Gastrocnemius medialis (tissue), 4 donors: Measurements from ENCODE around the gene PBX1. TPM values are rescaled to one million over a fixed set of nuclear protein-coding genes. Genes with fewer than 3 reads are reported as not detected.

Experiments
- ATAC-seq, 2 donors: fragments of 150-250 bp; one replicate each; pipeline ENCODE4 v1.9.1; 2016
- DNase-seq, 2 donors: peaks; one replicate each; pipeline ENCODE4 v3.0.0-alpha.2; 2019
- H3K27ac ChIP-seq, 4 donors: fragments of 200-600 bp; sonication (generic); 1 replicate in 1 of 4; 2 replicates in 3 of 4; pipeline ENCODE4 v1.5.1; 2016 to 2018; ENCODE audit warnings: mild to moderate bottlenecking in 2 of 4, moderate library complexity in 1 of 4
- H3K27me3 ChIP-seq, 3 donors: fragments of 200-600 bp; sonication (generic) in 2 of 3; 1 replicate in 1 of 3; 2 replicates in 2 of 3; pipeline versions ENCODE4 v1.5.1 to v1.6.0; 2016 to 2019; ENCODE audit warnings: mild to moderate bottlenecking in 1 of 3, moderate library complexity in 1 of 3
- H3K36me3 ChIP-seq, 2 donors: fragments of 200-600 bp; sonication (generic) in 1 of 2; one replicate each; pipeline ENCODE4 v1.5.1; 2017 to 2018
- H3K4me1 ChIP-seq, 2 donors: fragments of 200-600 bp; sonication (generic) in 1 of 2; one replicate each; pipeline ENCODE4 v1.5.1; 2016 to 2017; ENCODE audit warnings: mild to moderate bottlenecking in 2 of 2
- H3K4me3 ChIP-seq, 4 donors: fragments of 200-600 bp; sonication (generic) in 3 of 4; 1 replicate in 1 of 4; 2 replicates in 3 of 4; pipeline ENCODE4 v1.5.1; 2016 to 2019; ENCODE audit warnings: mild to moderate bottlenecking in 2 of 4
- H3K9me3 ChIP-seq, 3 donors: fragments of 200-600 bp; sonication (generic) in 2 of 3; 1 replicate in 1 of 3; 2 replicates in 2 of 3; pipeline ENCODE4 v1.5.1; 2016 to 2019
- POLR2A ChIP-seq, 2 donors: fragments of 450-650 bp; IDR thresholded peaks; one replicate each; pipeline ENCODE4 v1.6.1; 2017; ENCODE audit warnings: antibody characterized with exemption in 2 of 2, mild to moderate bottlenecking in 2 of 2, moderate library complexity in 2 of 2
- in situ Hi-C, 4 donors: fragments of 200-750 bp; cut with MboI; loops; one replicate each; pipeline versions ENCODE4 v1.15.0 to v1.8.0; 2017; ENCODE audit warnings: low sequenced_read_pairs in 4 of 4
- intact Hi-C: fragments of 100-400 bp; cut with DNase I; formaldehyde crosslinking; loops from one replicate; pipeline ENCODE4 v1.15.1; 2023; ENCODE audit warnings: low total_unique reads
- total RNA-seq, 4 donors: library from RNA; depleted of rRNA; stranded (reverse); fragments of >200 nt; gene quantifications; one replicate each; pipeline versions ENCODE4 v1.1.0 to v1.2.3, GENCODE V29; 2016
- TF ChIP-seq, protein P1 (sequence below), 5 experiments: fragments of 450-650 bp in 3 of 5; fragments of 200-600 bp in 2 of 5; sonication (generic) in 2 of 5; IDR thresholded peaks in 4 of 5; conservative IDR thresholded peaks in 1 of 5; 1 replicate in 4 of 5; 2 replicates in 1 of 5; pipeline ENCODE4 v1.5.1; 2016 to 2019; ENCODE audit warnings: antibody characterized with exemption in 5 of 5, mild to moderate bottlenecking in 3 of 5, moderate library complexity in 3 of 5

Gene PBX1
- total RNA-seq, 4 donors from 2014 or later = 21.7 to 36.5 (median 29.0) TPM

DNA sequence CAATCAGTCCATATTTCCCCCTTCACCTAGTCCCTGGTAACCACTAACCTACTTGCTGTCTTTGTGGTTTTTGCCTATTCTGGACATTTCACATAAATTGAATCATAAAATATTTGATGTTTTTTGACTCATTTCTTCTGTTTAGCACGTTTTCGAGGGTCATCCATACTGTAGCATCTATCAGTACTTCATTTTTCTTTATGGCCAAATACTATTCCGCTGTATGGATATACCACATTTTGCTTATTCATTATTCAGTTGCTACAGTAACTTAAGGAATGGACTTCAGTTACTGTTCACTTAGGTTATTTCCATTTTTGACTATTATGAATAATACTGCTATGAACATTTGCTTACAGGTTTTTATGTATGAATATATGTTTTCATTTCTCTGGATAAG is 12.3 kb downstream of the PBX1 start:
- in situ Hi-C loops = no loop called here
- Histone ChIP-seq H3K4me3 (no peak overlapping the region), H3K27ac (no peak overlapping the region), H3K27me3 (no peaks in the 10 kb centered on the region), H3K9me3 (no peaks in the 10 kb centered on the region), H3K4me1 (peaks cover 26 to 57% of the 10 kb centered on the region in 2 donors), H3K36me3 (no peaks in the 10 kb centered on the region)
- ATAC-seq (no peak), DNase-seq (no peak)
- TF ChIP-seq, protein P1, sequence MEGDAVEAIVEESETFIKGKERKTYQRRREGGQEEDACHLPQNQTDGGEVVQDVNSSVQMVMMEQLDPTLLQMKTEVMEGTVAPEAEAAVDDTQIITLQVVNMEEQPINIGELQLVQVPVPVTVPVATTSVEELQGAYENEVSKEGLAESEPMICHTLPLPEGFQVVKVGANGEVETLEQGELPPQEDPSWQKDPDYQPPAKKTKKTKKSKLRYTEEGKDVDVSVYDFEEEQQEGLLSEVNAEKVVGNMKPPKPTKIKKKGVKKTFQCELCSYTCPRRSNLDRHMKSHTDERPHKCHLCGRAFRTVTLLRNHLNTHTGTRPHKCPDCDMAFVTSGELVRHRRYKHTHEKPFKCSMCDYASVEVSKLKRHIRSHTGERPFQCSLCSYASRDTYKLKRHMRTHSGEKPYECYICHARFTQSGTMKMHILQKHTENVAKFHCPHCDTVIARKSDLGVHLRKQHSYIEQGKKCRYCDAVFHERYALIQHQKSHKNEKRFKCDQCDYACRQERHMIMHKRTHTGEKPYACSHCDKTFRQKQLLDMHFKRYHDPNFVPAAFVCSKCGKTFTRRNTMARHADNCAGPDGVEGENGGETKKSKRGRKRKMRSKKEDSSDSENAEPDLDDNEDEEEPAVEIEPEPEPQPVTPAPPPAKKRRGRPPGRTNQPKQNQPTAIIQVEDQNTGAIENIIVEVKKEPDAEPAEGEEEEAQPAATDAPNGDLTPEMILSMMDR (IDR thresholded peaks at IDR 0.05 in 4 of 5, conservative IDR thresholded peaks at IDR 0.05 in 1 of 5) = no peak
- TF ChIP-seq POLR2A (IDR thresholded peaks at IDR 0.05) = no peak
- intact Hi-C loops = no loop called here

GRCh38 chr1:164575356-164575886 is 16.4 kb downstream of the PBX1 start:
- no peaks in the 10 kb centered on the region for H3K36me3 ChIP-seq
- in situ Hi-C loops = no loop called here

GRCh38 chr1:164576291-164577271 is 17.6 kb downstream of the PBX1 start:
- peak; percentile 19 to 41 for ATAC-seq
- peaks cover 34 to 48% of the 10 kb centered on the region in 2 donors for H3K4me1 ChIP-seq

More at GRCh38 chr1:164575356-164575886, 16.4 kb downstream of the PBX1 start:
- peaks cover 37 to 51% of the 10 kb centered on the region in 2 donors for H3K4me1 ChIP-seq
- H3K27me3 ChIP-seq = no peaks in the 10 kb centered on the region
- H3K27ac ChIP-seq = peak overlapping the region in 3 of 4 donors; percentile 15 to 74 (median 70)
- ATAC-seq = no peak
- no peak for TF ChIP-seq POLR2A (IDR thresholded peaks at IDR 0.05)
- TF ChIP-seq, protein P1 (IDR thresholded peaks at IDR 0.05 in 4 of 5, conservative IDR thresholded peaks at IDR 0.05 in 1 of 5) = no peak
- no peak for DNase-seq
- intact Hi-C loops = no loop called here
- H3K9me3 ChIP-seq = no peaks in the 10 kb centered on the region
- peak overlapping the region in 2 of 4 donors; percentile 41 to 45 for H3K4me3 ChIP-seq

GRCh38 chr1:164577291-164577690 is 18.3 kb downstream of the PBX1 start:
- Histone ChIP-seq H3K27me3 (no peaks in the 10 kb centered on the region), H3K27ac (peak overlapping the region; percentile 66 to 75 (median 72)), H3K9me3 (no peaks in the 10 kb centered on the region), H3K4me3 (no peak overlapping the region), H3K36me3 (no peaks in the 10 kb centered on the region), H3K4me1 (peaks cover 34 to 46% of the 10 kb centered on the region in 2 donors)
- intact Hi-C loops (no loop called here), in situ Hi-C loops (no loop called here)
- TF ChIP-seq POLR2A (IDR thresholded peaks at IDR 0.05) = no peak
- TF ChIP-seq, protein P1 (IDR thresholded peaks at IDR 0.05 in 4 of 5, conservative IDR thresholded peaks at IDR 0.05 in 1 of 5) = no peak
- no peak for ATAC-seq
- DNase-seq = no peak

More at GRCh38 chr1:164576291-164577271, 17.6 kb downstream of the PBX1 start:
- in situ Hi-C loops (no loop called here), intact Hi-C loops (no loop called here)
- no peaks in the 10 kb centered on the region for H3K9me3 ChIP-seq
- no peak for TF ChIP-seq POLR2A (IDR thresholded peaks at IDR 0.05)
- TF ChIP-seq, protein P1 (IDR thresholded peaks at IDR 0.05 in 4 of 5, conservative IDR thresholded peaks at IDR 0.05 in 1 of 5) = no peak
- no peak for DNase-seq
- no peaks in the 10 kb centered on the region for H3K36me3 ChIP-seq
- peak overlapping the region; percentile 37 to 45 (median 42) for H3K4me3 ChIP-seq
- no peaks in the 10 kb centered on the region for H3K27me3 ChIP-seq
- H3K27ac ChIP-seq = peak overlapping the region; percentile 66 to 75 (median 72)
